ENCODE results near the gene HDAC3. TPM values are rescaled to one million over a fixed set of nuclear protein-coding genes. Genes with fewer than 3 reads are reported as not detected.
A peak's percentile ranks its signal among the peaks of the same experiment; 100 is the strongest.

The HDAC3 gene
- total and polyA plus RNA-seq, 8 donors, result 17.8 to 68.9 (median 26.7) TPM

DNA sequence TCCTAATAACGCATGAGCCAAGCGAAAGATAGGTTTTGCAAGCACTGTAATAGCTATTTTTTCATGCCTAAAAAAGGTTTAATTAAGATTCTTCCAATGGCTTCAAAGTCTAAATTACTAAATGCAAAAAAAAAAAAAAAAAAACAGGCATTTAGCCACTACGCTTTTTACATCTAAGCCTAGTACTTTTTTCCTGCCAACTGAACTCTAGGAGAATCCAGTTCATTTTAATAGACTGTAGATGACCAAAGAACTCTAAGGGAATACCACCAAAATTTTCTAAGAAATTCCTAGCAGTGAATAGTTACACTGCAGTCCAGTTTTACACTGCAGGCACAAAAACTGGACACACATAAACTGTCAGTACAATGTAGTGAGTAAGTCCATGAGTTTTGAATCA is 27.6 kb downstream of the HDAC3 start:
- DNase-seq (no peak), FAIRE-seq (no peak), ATAC-seq (no peak)
- Histone ChIP-seq H3K27me3 (no peaks in the 10 kb centered on the region), H3K4me3 (no peak overlapping the region), H3K9me3 (no peaks in the 10 kb centered on the region), H3K36me3 (no peaks in the 10 kb centered on the region), H3K27ac (peak overlapping the region in 3 of 4 donors; percentile 26 to 69 (median 65)), H3K4me1 (peaks cover 26 to 73% (median 43%) of the 10 kb centered on the region in 3 donors)
- intact Hi-C loops (cut with DNase I), result no loop called here
- TF ChIP-seq, protein P1, sequence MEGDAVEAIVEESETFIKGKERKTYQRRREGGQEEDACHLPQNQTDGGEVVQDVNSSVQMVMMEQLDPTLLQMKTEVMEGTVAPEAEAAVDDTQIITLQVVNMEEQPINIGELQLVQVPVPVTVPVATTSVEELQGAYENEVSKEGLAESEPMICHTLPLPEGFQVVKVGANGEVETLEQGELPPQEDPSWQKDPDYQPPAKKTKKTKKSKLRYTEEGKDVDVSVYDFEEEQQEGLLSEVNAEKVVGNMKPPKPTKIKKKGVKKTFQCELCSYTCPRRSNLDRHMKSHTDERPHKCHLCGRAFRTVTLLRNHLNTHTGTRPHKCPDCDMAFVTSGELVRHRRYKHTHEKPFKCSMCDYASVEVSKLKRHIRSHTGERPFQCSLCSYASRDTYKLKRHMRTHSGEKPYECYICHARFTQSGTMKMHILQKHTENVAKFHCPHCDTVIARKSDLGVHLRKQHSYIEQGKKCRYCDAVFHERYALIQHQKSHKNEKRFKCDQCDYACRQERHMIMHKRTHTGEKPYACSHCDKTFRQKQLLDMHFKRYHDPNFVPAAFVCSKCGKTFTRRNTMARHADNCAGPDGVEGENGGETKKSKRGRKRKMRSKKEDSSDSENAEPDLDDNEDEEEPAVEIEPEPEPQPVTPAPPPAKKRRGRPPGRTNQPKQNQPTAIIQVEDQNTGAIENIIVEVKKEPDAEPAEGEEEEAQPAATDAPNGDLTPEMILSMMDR (IDR thresholded peaks at IDR 0.05), result no peak
- 18 to 25% methylated on average over 3 of the region's 3 CpGs for WGBS, 2 donors

DNA sequence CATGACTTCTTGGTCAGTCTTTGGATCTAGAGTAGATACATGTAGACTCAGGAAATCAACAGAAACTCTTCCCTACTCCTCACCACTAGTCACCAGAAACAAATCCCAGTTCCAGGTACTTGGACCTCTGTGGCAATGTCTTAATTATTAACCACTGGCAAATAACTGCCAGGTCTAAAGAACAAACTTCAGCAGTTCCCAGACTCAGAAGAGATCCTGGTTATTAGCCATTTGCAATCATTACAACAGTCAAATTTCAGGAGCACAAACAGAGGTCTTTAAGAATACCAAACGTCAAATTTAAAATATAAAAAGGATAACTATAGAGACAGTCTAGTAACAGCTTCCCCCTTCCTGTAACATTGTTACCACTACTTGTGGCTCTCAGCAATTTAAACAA is 28.1 kb downstream of the HDAC3 start:
- Histone ChIP-seq H3K27me3 (no peaks in the 10 kb centered on the region), H3K4me1 (peaks cover 26 to 73% (median 43%) of the 10 kb centered on the region in 3 donors), H3K4me3 (no peak overlapping the region), H3K27ac (peak overlapping the region in 3 of 4 donors; percentile 26 to 69 (median 65)), H3K36me3 (no peaks in the 10 kb centered on the region), H3K9me3 (no peaks in the 10 kb centered on the region)
- ATAC-seq (peak; percentile 80 to 94 (median 90)), FAIRE-seq (no peak), DNase-seq (no peak)
- intact Hi-C loops (cut with DNase I), result no loop called here
- 9 to 15% methylated on average over 1 of the region's 1 CpG for WGBS, 2 donors
- TF ChIP-seq, protein P1 (IDR thresholded peaks at IDR 0.05), result no peak

DNA sequence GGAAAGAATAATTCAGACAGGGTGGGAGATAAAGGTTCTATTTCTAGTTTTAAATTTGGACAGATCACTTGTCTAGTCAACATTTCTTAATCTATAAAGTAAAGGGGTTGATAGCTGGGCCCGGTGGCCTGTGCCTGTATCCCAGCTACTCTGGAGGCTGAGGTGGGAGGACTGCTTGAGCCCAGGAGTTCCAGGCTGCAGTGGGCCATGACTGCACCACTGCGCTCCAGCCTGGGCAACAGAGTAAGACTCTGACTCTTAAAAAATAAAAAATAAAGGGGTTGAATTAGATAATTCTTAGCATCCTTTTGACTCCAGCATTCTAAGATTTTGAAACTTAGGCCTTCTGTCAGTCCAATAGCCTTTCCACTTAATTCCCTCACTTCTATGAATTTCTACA is 28.6 kb downstream of the HDAC3 start:
- no peak overlapping the region for H3K4me3 ChIP-seq
- H3K4me1 ChIP-seq, result peaks cover 22 to 70% (median 38%) of the 10 kb centered on the region in 3 donors
- intact Hi-C loops (cut with DNase I), result no loop called here
- ATAC-seq, result peak in 2 of 4 donors; percentile 11 to 25
- WGBS, 2 donors, result 61 to 65% methylated on average over 2 of the region's 2 CpGs
- H3K36me3 ChIP-seq, result no peaks in the 10 kb centered on the region
- no peaks in the 10 kb centered on the region for H3K27me3 ChIP-seq
- no peak for FAIRE-seq
- TF ChIP-seq, protein P1 (IDR thresholded peaks at IDR 0.05), result no peak
- H3K27ac ChIP-seq, result peak overlapping the region in 3 of 4 donors; percentile 26 to 69 (median 65)
- no peak for DNase-seq
- H3K9me3 ChIP-seq, result no peaks in the 10 kb centered on the region

DNA sequence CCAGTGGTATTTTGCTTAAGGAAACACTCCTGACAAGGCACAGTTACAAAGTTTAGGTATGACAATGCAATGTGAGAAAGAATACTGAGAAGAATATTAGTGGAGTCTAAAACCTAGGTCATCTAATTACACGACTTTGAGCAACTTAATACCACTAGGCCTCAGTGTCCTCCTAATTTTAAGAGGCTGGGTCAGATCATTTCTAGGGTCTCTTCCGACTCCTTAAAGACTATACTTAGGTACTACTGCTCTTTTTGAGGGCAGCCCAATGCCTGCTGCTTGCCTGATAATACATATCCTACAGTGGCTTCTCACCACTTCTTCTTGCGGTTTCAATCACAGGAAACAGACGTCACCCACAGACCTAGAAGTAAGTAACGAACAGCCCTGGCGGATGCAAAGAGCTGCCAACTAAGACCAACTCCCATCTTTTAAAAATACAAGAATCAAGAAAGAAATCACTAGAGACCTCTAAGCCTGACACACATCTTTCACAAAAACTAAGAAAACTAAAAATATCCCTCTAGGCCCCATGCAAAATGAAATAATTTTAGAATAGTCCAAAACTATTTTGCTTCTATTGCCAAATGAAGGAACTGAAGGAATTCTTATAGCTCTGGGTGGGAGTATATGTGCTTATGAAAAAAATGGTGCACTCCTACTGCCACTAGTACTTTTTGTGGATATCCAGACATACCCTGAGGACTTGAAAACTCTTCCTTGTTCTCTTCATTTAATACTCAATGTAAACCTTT is 30.9 kb downstream of the HDAC3 start:
- peaks cover 14 to 61% (median 33%) of the 10 kb centered on the region in 3 donors for H3K4me1 ChIP-seq
- TF ChIP-seq, protein P1 (IDR thresholded peaks at IDR 0.05), result no peak
- H3K27me3 ChIP-seq, result no peaks in the 10 kb centered on the region
- intact Hi-C loops (cut with DNase I), result no loop called here
- 76 to 83% methylated on average over 6 of the region's 6 CpGs for WGBS, 2 donors
- H3K4me3 ChIP-seq, result no peak overlapping the region
- peak overlapping the region in 2 of 4 donors; percentile 9 to 18 for H3K27ac ChIP-seq
- peak in 1 of 6 donors; percentile 38 for DNase-seq
- no peaks in the 10 kb centered on the region for H3K9me3 ChIP-seq
- no peaks in the 10 kb centered on the region for H3K36me3 ChIP-seq
- ATAC-seq, result peak in 3 of 4 donors; percentile 30 to 52 (median 46)
- FAIRE-seq, result no peak
